CD4-positive, alpha-beta T cell treated with Interleukin-15 for 1 hour (primary cell): ENCODE measurements around the gene SAMM50.

Experiments
- DNase-seq: peaks from one replicate; pipeline ENCODE4 v3.0.0-alpha.2; 2020

SAMM50 gene

GRCh38 chr22:43946384-43946667 lies 8.9 kb upstream of the SAMM50 start:
- no peak for DNase-seq

- no peak for DNase-seq
Observed at GRCh38 chr22:43948836-43949406, 6.3 kb upstream of the SAMM50 start.

GRCh38 chr22:43951391-43951790 lies 3.9 kb upstream of the SAMM50 start:
- DNase-seq, result no peak

- no peak for DNase-seq
Observed at GRCh38 chr22:43951966-43952365, 3.3 kb upstream of the SAMM50 start.

GRCh38 chr22:43953988-43954785 lies 1.1 kb upstream of the SAMM50 start:
- DNase-seq, result no peak

- DNase-seq, result no peak
Observed at GRCh38 chr22:43955883-43956782, 891 bp downstream of the SAMM50 start.

- no peak for DNase-seq
Observed at GRCh38 chr22:43956805-43957463, 1.7 kb downstream of the SAMM50 start.

GRCh38 chr22:43957871-43958270 lies 2.6 kb downstream of the SAMM50 start:
- no peak for DNase-seq

- DNase-seq, result no peak
Observed at GRCh38 chr22:43964314-43964857, 9.1 kb downstream of the SAMM50 start.

GRCh38 chr22:43967069-43967468 lies 11.8 kb downstream of the SAMM50 start:
- DNase-seq, result no peak

GRCh38 chr22:43968614-43969013 lies 13.4 kb downstream of the SAMM50 start:
- no peak for DNase-seq

- DNase-seq, result no peak
Observed at GRCh38 chr22:43969021-43969878, 14.0 kb downstream of the SAMM50 start.

- no peak for DNase-seq
Observed at GRCh38 chr22:43969989-43970755, 14.9 kb downstream of the SAMM50 start.

GRCh38 chr22:43971112-43971511 lies 15.9 kb downstream of the SAMM50 start:
- no peak for DNase-seq

GRCh38 chr22:43972931-43973462 lies 17.8 kb downstream of the SAMM50 start:
- DNase-seq, result no peak

GRCh38 chr22:43974028-43974545 lies 18.8 kb downstream of the SAMM50 start:
- DNase-seq, result no peak

GRCh38 chr22:43975041-43975440 lies 19.8 kb downstream of the SAMM50 start:
- DNase-seq, result no peak

GRCh38 chr22:43976861-43977795 lies 21.9 kb downstream of the SAMM50 start:
- DNase-seq, result no peak

GRCh38 chr22:43978558-43978957 lies 23.3 kb downstream of the SAMM50 start:
- no peak for DNase-seq

- no peak for DNase-seq
Observed at GRCh38 chr22:43980579-43980978, 25.3 kb downstream of the SAMM50 start.
